Kidney (tissue), 14 donors: ENCODE data around the gene SLC7A5. TPM values are rescaled to one million over a fixed set of nuclear protein-coding genes. Genes with fewer than 3 reads are reported as not detected.
"Not testable (repeated sequence)": the region's sequence is repeated elsewhere in the genome, so short reads cannot be mapped to it uniquely, and the experiment has no call there.

Source experiments
- DNase-seq, 5 donors: peaks; one replicate each; pipeline ENCODE4 v3.0.0-alpha.2; 2013 to 2020
- FAIRE-seq: peaks from 2 replicates; lab custom pipeline; 2012; peaks lifted over from hg19 to GRCh38; lab: Jason Lieb, UNC
- H3K27ac ChIP-seq, 2 donors: one replicate each; pipeline ENCODE4 v1.7.0; 2013; ENCODE audit warnings: low read depth in 2 of 2, low read length in 2 of 2, inconsistent platforms in 1 of 2
- H3K27me3 ChIP-seq: one replicate; pipeline ENCODE4 v1.7.1; 2013; ENCODE audit warnings: low read length, inconsistent platforms; ENCODE audit not compliant: control insufficient read depth, insufficient read depth
- H3K36me3 ChIP-seq, 3 donors: one replicate each; pipeline versions ENCODE4 v1.7.0 to v1.7.1; 2013; ENCODE audit warnings: low read length in 3 of 3, control low read depth in 1 of 3, inconsistent platforms in 1 of 3; ENCODE audit not compliant: insufficient read depth in 3 of 3, control insufficient read depth in 2 of 3
- H3K4me1 ChIP-seq, 3 donors: one replicate each; pipeline versions ENCODE4 v1.7.0 to v1.7.1; 2013; ENCODE audit warnings: low read length in 3 of 3, inconsistent platforms in 1 of 3, low read depth in 1 of 3; ENCODE audit not compliant: control insufficient read depth in 2 of 3, insufficient read depth in 2 of 3
- H3K4me3 ChIP-seq, 3 donors: one replicate each; pipeline versions ENCODE4 v1.7.0 to v1.8.1; 2013; ENCODE audit warnings: low read length in 3 of 3, control low read depth in 1 of 3, inconsistent platforms in 1 of 3
- H3K9ac ChIP-seq, 3 donors: one replicate each; pipeline versions ENCODE4 v1.7.0 to v1.7.1; 2013; ENCODE audit warnings: low read length in 3 of 3, control low read depth in 1 of 3, inconsistent platforms in 1 of 3
- H3K9me3 ChIP-seq, 3 donors: one replicate each; pipeline versions ENCODE4 v1.7.0 to v1.7.1; 2013; ENCODE audit warnings: low read length in 3 of 3, control low read depth in 1 of 3, inconsistent platforms in 1 of 3; ENCODE audit not compliant: control insufficient read depth in 2 of 3, insufficient read depth in 1 of 3
- CTCF ChIP-seq: IDR thresholded peaks from 3 replicates; pipeline ENCODE4 v1.5.1; 2012; ENCODE audit warnings: mild to moderate bottlenecking, moderate library complexity, borderline replicate concordance; ENCODE audit not compliant: insufficient read depth; ENCODE audit errors: extremely low read depth
- intact Hi-C: fragments of 100-400 bp; cut with DNase I; formaldehyde crosslinking; loops from one replicate; pipeline ENCODE4 v1.11.1; 2022
- polyA plus RNA-seq: library from polyadenylated mRNA; stranded (reverse); fragments of 350-450 nt; fragmentation: Illumina TruSeq; extraction: RNeasy Lipid Tissue Mini Kit (QIAGEN cat#74804); gene quantifications from one replicate; pipeline ENCODE4 v1.2.3, GENCODE V29; 2014; ENCODE audit warnings: low read depth, low replicate concordance; ENCODE audit not compliant: insufficient read depth
- total RNA-seq: library from RNA; stranded (reverse); fragmentation: NEBNext Ultra II Directional; extraction: Animal tissue kit (Norgen Biotek cat#: 25700); gene quantifications from one replicate; pipeline ENCODE4 v1.2.1, GENCODE V29; 2021
- donor health status: control.
- donor health status: control.
- donor health status: control.
- donor health status: control.
- donor health status: control.
- donor health status: DM: yes; HTN: yes; CAD: no.
- donor health status: Normal renal cell carcinoma (clear cell type).

SLC7A5 gene
- total and polyA plus RNA-seq, 2 donors from 2014 or later, result 17.0 to 18.7 TPM

- H3K36me3 ChIP-seq, result no peaks in the 10 kb centered on the region
- no peak overlapping the region for H3K9ac ChIP-seq
- intact Hi-C loops, result no loop called here
- H3K4me3 ChIP-seq, result no peak overlapping the region
- H3K27ac ChIP-seq, result no peak overlapping the region
- DNase-seq, result no peak
- FAIRE-seq, result no peak
- TF ChIP-seq CTCF, result no peak
- no peaks in the 10 kb centered on the region for H3K4me1 ChIP-seq
- no peaks in the 10 kb centered on the region for H3K9me3 ChIP-seq
- no peaks in the 10 kb centered on the region for H3K27me3 ChIP-seq
Observed at GRCh38 chr16:87897521-87898505, 28.5 kb upstream of the SLC7A5 start.

GRCh38 chr16:87896924-87897520, 27.7 kb upstream of the SLC7A5 start:
- H3K9ac ChIP-seq, H3K27me3 ChIP-seq, intact Hi-C loops, H3K9me3 ChIP-seq, FAIRE-seq, H3K4me1 ChIP-seq, DNase-seq, H3K4me3 ChIP-seq, H3K27ac ChIP-seq, H3K36me3 ChIP-seq: not testable (repeated sequence)

DNA sequence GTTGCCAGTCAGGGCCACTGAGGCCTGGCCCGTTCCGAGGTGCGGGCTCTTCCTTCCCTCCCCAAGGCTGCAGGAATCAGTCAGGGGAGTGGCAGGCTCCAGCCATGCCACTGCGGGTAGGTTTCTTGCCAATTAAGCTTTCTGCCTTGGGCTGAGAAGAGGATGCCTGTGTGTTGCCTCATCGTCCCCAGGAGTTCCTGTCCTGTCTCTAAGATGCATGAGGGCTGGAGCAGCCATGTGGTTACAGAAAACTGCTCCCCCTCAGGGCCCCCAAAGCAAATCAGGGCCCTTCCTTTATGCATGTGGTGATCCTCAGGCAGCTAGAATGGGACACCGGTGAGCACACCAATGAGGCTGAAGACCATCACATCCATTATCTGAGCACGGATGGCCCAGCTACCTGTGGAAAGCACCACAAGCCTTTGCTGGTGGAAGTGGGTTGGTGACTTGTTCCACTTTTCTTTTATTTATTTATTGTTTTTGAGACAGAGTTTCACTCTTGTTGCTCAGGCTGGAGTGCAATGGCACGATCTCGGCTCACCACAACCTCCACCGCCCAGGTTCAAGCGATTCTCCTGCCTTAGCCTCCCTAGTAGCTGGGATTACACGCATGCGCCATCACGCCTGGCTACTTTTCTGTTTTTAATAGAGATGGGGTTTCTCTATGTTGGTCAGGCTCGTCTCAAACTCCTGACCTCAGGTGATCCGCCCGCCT, 27.0 kb upstream of the SLC7A5 start:
- H3K9ac ChIP-seq, intact Hi-C loops, H3K27ac ChIP-seq, FAIRE-seq, H3K4me3 ChIP-seq, H3K4me1 ChIP-seq, H3K9me3 ChIP-seq, H3K36me3 ChIP-seq, DNase-seq, H3K27me3 ChIP-seq: not testable (repeated sequence)

GRCh38 chr16:87895641-87896141, 26.4 kb upstream of the SLC7A5 start:
- Histone ChIP-seq H3K9ac (no peak overlapping the region), H3K9me3 (no peaks in the 10 kb centered on the region), H3K36me3 (no peaks in the 10 kb centered on the region), H3K4me1 (no peaks in the 10 kb centered on the region), H3K27ac (no peak overlapping the region), H3K4me3 (no peak overlapping the region), H3K27me3 (no peaks in the 10 kb centered on the region)
- no peak for TF ChIP-seq CTCF
- no peak for DNase-seq
- intact Hi-C loops, result no loop called here
- FAIRE-seq, result no peak

- H3K9ac ChIP-seq, H3K4me1 ChIP-seq, H3K36me3 ChIP-seq, FAIRE-seq, H3K27me3 ChIP-seq, H3K4me3 ChIP-seq, intact Hi-C loops, H3K9me3 ChIP-seq, DNase-seq, H3K27ac ChIP-seq: not testable (repeated sequence)
Observed at GRCh38 chr16:87894005-87894404, 24.7 kb upstream of the SLC7A5 start.
